Upper lobe of left lung (tissue), 6 donors: ENCODE measurements around the gene MYPOP. TPM values are rescaled to one million over a fixed set of nuclear protein-coding genes. Genes with fewer than 3 reads are reported as not detected.

Experiments
- ATAC-seq, 2 donors: fragments of 200-7000 bp; cut with Tn5 transposase; one replicate each; pipeline ENCODE4 v1.9.1; 2022; ENCODE audit warnings: mild to moderate bottlenecking in 2 of 2, moderate library complexity in 2 of 2; ENCODE audit not compliant: low FRiP score in 2 of 2
- DNase-seq, 2 donors: peaks; one replicate each; pipeline ENCODE4 v3.0.0-alpha.2; 2019 to 2020
- H3K27ac ChIP-seq, 4 donors: fragments of 200-600 bp; sonication (generic); one replicate each; pipeline ENCODE4 v1.5.1; 2016 to 2019
- H3K27me3 ChIP-seq, 4 donors: fragments of 200-600 bp; sonication (generic); one replicate each; pipeline ENCODE4 v1.5.1; 2017 to 2019
- H3K36me3 ChIP-seq, 4 donors: fragments of 200-600 bp; sonication (generic); one replicate each; pipeline ENCODE4 v1.5.1; 2016 to 2019
- H3K4me1 ChIP-seq, 4 donors: fragments of 200-600 bp; sonication (generic); one replicate each; pipeline ENCODE4 v1.5.1; 2018 to 2019
- H3K4me3 ChIP-seq, 4 donors: fragments of 200-600 bp; sonication (generic); one replicate each; pipeline ENCODE4 v1.5.1; 2017 to 2019; ENCODE audit warnings: mild to moderate bottlenecking in 2 of 4, moderate library complexity in 1 of 4
- H3K9me3 ChIP-seq, 4 donors: fragments of 200-600 bp; sonication (generic); one replicate each; pipeline ENCODE4 v1.5.1; 2018 to 2019
- CTCF ChIP-seq, 6 experiments: fragments of 450-650 bp in 4 of 6; fragments of 200-600 bp in 2 of 6; sonication (generic) in 2 of 6; IDR thresholded peaks; one replicate each; pipeline ENCODE4 v1.5.1; 2016 to 2019; ENCODE audit warnings: antibody characterized with exemption in 6 of 6
- EP300 ChIP-seq, 4 donors: sonication (generic); formaldehyde crosslinking; IDR thresholded peaks; one replicate each; pipeline ENCODE4 v1.5.1; 2017; ENCODE audit warnings: antibody characterized with exemption in 4 of 4, control low read depth in 2 of 4
- POLR2A ChIP-seq, 4 donors: fragments of 450-650 bp; IDR thresholded peaks; one replicate each; pipeline ENCODE4 v1.5.1; 2016 to 2017; ENCODE audit warnings: antibody characterized with exemption in 4 of 4, mild to moderate bottlenecking in 2 of 4
- POLR2AphosphoS5 ChIP-seq, 2 donors: sonication (generic); formaldehyde crosslinking; IDR thresholded peaks; one replicate each; pipeline ENCODE4 v1.5.1; 2017; ENCODE audit warnings: antibody characterized with exemption in 2 of 2
- WGBS, 2 donors: methylation state at CpG; one replicate each; pipeline ENCODE4 v1.1.5; 2017 to 2018; 5-methylcytosine and 5-hydroxymethylcytosine counted together
- total RNA-seq, 6 donors: library from RNA; depleted of rRNA in 4 of 6; stranded (reverse); fragments of >200 nt in 4 of 6; gene quantifications; one replicate each; pipeline versions ENCODE4 v1.1.0 to v1.2.1, GENCODE V29; 2016 to 2021
- donor health status: DM: no; HTN: no; CAD: no; lungs with moderate emphysema.
- donor health status: DM: no; HTN: yes; CAD: no; lungs with severe emphysema.

The MYPOP gene
- total RNA-seq, 6 donors from 2014 or later: 2.3 to 13.6 (median 9.2) TPM

GRCh38 chr19:45919678-45920077 is 17.3 kb upstream of the MYPOP start:
- TF ChIP-seq CTCF (IDR thresholded peaks at IDR 0.05) (no peak), POLR2A (IDR thresholded peaks at IDR 0.05) (no peak), EP300 (IDR thresholded peaks at IDR 0.05) (no peak), POLR2AphosphoS5 (IDR thresholded peaks at IDR 0.05) (no peak)
- no peaks in the 10 kb centered on the region for H3K4me1 ChIP-seq
- no peaks in the 10 kb centered on the region for H3K36me3 ChIP-seq
- ATAC-seq: no peak
- H3K27ac ChIP-seq: no peak overlapping the region
- DNase-seq: no peak
- WGBS, 2 donors: 53 to 60% methylated on average over 7 of the region's 7 CpGs
- no peaks in the 10 kb centered on the region for H3K9me3 ChIP-seq
- no peak overlapping the region for H3K4me3 ChIP-seq
- H3K27me3 ChIP-seq: no peaks in the 10 kb centered on the region

GRCh38 chr19:45918721-45919120 is 16.3 kb upstream of the MYPOP start:
- no peak for ATAC-seq
- Histone ChIP-seq H3K9me3 (no peaks in the 10 kb centered on the region), H3K27me3 (no peaks in the 10 kb centered on the region), H3K4me1 (no peaks in the 10 kb centered on the region), H3K36me3 (no peaks in the 10 kb centered on the region), H3K27ac (no peak overlapping the region), H3K4me3 (no peak overlapping the region)
- no peak for DNase-seq
- TF ChIP-seq EP300 (IDR thresholded peaks at IDR 0.05): no peak
- no peak for TF ChIP-seq POLR2AphosphoS5 (IDR thresholded peaks at IDR 0.05)
- TF ChIP-seq CTCF (IDR thresholded peaks at IDR 0.05): no peak
- TF ChIP-seq POLR2A (IDR thresholded peaks at IDR 0.05): no peak
- WGBS, 2 donors: 66 to 84% methylated on average over 4 of the region's 4 CpGs

- no peak overlapping the region for H3K4me3 ChIP-seq
- H3K27me3 ChIP-seq: no peaks in the 10 kb centered on the region
- H3K9me3 ChIP-seq: no peaks in the 10 kb centered on the region
- TF ChIP-seq POLR2A (IDR thresholded peaks at IDR 0.05) (no peak), CTCF (IDR thresholded peaks at IDR 0.05) (no peak), EP300 (IDR thresholded peaks at IDR 0.05) (no peak), POLR2AphosphoS5 (IDR thresholded peaks at IDR 0.05) (no peak)
- WGBS, 2 donors: 50 to 56% methylated on average over 4 of the region's 4 CpGs
- no peaks in the 10 kb centered on the region for H3K36me3 ChIP-seq
- H3K4me1 ChIP-seq: no peaks in the 10 kb centered on the region
- H3K27ac ChIP-seq: no peak overlapping the region
- ATAC-seq (no peak), DNase-seq (no peak)
Observed at GRCh38 chr19:45917421-45918091, 15.1 kb upstream of the MYPOP start.

GRCh38 chr19:45913874-45914830 is 11.7 kb upstream of the MYPOP start, which contains the start of gene NANOS2:
Gene NANOS2, minus strand, starts transcription at chr19:45914778. Its CDS starts 85 bp downstream, at chr19:45914693.
- no peaks in the 10 kb centered on the region for H3K36me3 ChIP-seq
- H3K27me3 ChIP-seq: no peaks in the 10 kb centered on the region
- TF ChIP-seq POLR2A (IDR thresholded peaks at IDR 0.05): no peak
- TF ChIP-seq CTCF (IDR thresholded peaks at IDR 0.05): peak in 2 of 6 experiments; percentile 8 to 12
- no peaks in the 10 kb centered on the region for H3K9me3 ChIP-seq
- ATAC-seq (peak; percentile 40 to 45), DNase-seq (peak in 1 of 2 donors; percentile 67)
- no peak within 1 kb of the TSS for H3K4me3 ChIP-seq
- H3K4me1 ChIP-seq: no peaks in the 10 kb centered on the region
- WGBS, 2 donors: 33 to 67% methylated on average over 19 to 43 of the region's 44 CpGs
- H3K27ac ChIP-seq: no peak within 1 kb of the TSS
